Hindlimb muscle (tissue), 1 donor: ENCODE data around the gene S100A8. TPM values are rescaled to one million over a fixed set of nuclear protein-coding genes. Genes with fewer than 3 reads are reported as not detected.
"Not testable (repeated sequence)": the region's sequence is repeated elsewhere in the genome, so short reads cannot be mapped to it uniquely, and the experiment has no call there.

Experiments used
- DNase-seq: peaks from one replicate; pipeline ENCODE4 v3.0.0-alpha.2; 2013
- polyA plus RNA-seq: library from polyadenylated mRNA; unstranded; fragments of 120-200 nt; gene quantifications from one replicate; pipeline ENCODE4 v1.2.1, GENCODE V29; 2013; ENCODE audit not compliant: insufficient read length

Gene S100A8
- polyA plus RNA-seq, 1 donor = 12.5 TPM

DNA sequence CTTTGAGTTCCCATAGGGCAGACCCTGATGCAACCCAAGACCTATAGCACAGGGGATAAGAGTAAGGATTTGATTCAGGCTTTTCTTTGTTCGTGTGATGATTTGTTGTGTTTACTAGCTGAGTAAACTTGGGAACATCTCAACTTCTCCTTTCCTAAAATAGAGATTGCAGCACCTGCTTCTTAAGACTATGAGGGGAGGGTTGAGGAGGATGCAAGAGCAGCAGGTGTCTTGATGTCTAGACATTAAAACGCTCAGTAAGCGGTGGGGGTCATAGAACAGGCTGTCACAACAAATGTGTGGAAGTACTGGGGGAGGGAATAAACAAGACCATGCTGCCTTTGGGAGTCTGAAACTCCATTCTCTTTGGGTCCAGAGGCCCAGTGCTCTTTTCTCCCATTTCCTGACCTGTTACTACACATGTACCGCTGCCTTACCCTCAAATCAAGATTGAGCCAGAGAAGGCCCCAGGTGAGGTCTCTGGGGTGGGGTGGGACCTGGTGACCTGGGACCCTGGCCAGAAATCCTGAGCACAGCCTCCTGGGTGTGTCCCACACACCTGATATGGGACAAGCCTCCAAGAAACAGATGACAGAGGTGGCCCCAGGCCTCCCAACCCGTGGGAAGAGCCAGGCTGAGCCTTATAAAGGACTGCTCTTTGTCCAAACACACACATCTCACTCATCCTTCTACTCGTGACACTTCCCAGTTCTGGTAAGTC is 25.1 kb upstream of the S100A8 start, which contains the start of gene S100A7A:
TSS of gene S100A7A (plus strand) at position 671 of the 721 bp plus-strand sequence. CDS start 1,563 bp downstream, outside the sequence.
- no peak for DNase-seq

- DNase-seq = not testable (repeated sequence)
Observed at GRCh38 chr1:153413961-153414360, 23.1 kb upstream of the S100A8 start.

GRCh38 chr1:153407274-153407673 is 16.4 kb upstream of the S100A8 start:
- not testable (repeated sequence) for DNase-seq

- not testable (repeated sequence) for DNase-seq
Observed at GRCh38 chr1:153405825-153406599, 15.1 kb upstream of the S100A8 start.

DNA sequence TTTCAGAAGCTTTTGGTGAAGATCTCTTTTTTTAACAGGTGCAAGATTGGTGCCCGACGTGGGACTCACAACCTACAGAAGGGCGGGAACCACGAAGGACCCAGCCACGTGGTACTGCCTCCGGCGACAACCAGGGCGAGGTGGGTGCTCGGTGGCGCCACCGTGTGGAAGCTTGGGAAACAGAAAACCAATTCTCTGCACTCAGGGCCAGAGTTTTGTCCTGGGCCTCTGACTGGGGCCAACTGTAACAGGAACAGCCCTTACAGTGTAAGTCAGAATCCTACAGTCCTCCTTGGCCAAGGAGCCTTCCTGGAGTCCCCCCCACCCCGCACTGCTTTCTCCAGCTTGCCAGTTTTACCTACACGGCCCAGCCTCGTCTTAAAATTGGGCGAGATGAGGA is 13.9 kb upstream of the S100A8 start:
- DNase-seq = no peak

GRCh38 chr1:153404086-153404635 is 13.3 kb upstream of the S100A8 start:
- no peak for DNase-seq

GRCh38 chr1:153403421-153404085 is 12.7 kb upstream of the S100A8 start:
- DNase-seq = no peak

- DNase-seq = no peak
Observed at GRCh38 chr1:153402226-153402625, 11.4 kb upstream of the S100A8 start.

GRCh38 chr1:153401461-153401860 is 10.6 kb upstream of the S100A8 start:
- no peak for DNase-seq

GRCh38 chr1:153400244-153400643 is 9.4 kb upstream of the S100A8 start:
- no peak for DNase-seq

- DNase-seq = no peak
Observed at GRCh38 chr1:153399401-153400055, 8.7 kb upstream of the S100A8 start.

GRCh38 chr1:153397924-153398651 is 7.2 kb upstream of the S100A8 start:
- no peak for DNase-seq

DNA sequence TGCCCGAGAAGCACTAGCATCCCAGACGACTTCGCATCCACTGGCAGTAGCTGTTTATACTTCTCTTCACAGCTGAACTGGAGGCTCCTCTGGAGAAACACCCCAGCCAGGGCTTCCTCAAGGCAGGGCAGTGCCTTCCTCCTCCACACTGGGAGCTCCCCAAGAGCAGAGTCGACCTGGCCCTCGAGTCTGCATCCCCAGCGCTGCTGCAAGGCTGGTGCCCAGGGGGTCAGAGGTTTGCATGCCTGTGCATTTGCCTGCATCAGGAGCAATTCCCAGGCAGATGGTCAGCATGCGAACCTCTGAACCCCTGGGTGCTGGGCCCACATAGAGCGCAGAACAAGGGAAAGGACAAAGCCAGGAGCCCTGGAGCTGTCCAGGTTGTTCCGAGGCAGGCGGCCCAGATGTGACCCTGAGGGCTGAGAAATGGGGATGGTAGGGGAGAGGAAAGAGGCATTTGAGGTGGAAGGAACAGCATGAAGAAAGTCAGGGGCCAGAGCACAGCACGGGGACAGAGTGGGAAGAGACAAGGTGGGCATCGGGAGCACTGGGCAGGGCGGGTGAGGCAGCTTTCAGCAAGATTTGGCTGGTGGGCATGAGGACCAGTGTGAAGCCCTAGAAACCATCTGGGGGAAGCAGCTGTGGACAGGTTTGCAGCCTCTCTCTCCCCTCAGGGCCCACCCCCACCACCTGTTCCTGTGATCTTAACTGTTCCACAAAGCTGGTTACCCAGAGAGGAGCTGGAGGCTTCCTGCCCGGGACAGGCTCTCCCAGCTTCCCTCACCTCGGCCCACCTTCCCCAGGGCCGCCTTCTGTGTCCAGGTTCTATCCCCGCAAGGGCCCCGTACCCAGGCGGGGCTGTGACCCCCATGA is 6.4 kb upstream of the S100A8 start:
- no peak for DNase-seq

DNA sequence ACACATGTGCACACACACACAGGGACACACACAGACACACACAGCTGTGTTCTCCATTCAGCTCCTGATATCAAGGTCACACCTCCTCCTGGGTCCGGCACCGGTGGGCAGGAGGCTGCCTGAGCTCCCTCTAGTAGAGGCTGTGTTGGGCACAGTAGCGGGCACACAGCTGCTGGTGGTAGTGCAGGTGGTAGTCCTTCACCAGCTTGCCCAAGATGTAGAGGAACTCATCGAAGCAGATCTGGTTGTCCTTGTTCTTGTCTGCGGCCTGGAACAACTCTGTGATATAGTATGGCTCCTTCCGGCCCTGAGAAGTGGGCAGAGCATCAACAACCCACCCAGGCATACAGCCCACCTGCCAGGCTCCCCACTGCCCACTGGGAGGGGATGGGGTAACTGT is 5.6 kb upstream of the S100A8 start:
- DNase-seq = no peak

GRCh38 chr1:153395776-153396175 is 4.9 kb upstream of the S100A8 start:
- DNase-seq = no peak

DNA sequence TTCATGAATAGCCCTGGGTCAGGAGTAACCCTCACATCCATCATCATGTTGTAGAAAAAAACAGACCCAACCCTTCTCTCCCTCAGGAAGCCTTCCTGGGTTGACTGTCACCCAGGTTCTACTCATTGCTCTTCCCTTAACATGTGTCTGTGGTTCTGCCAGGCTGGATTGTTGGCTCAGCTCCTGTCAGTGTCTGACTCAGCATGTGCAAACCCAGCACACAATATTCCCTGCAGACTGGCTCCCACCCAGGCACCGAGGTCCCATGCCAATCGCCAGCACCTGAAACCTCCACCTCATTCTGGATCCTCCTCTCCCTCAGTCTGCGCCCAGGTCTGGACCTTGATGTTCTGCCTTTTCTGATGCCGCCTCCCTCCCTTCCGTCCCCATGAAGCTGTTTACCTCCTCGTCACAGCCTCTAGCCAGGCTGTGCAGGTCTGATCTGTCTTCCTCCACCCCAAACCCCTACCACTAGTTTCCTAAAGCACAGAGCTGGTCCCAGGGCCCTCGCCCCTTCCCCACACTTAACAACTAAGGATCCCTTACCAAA is 4.3 kb upstream of the S100A8 start:
- DNase-seq = no peak

GRCh38 chr1:153394391-153394790 is 3.5 kb upstream of the S100A8 start:
- no peak for DNase-seq

- DNase-seq = no peak
Observed at GRCh38 chr1:153393926-153394325, 3.1 kb upstream of the S100A8 start.

- no peak for DNase-seq
Observed at GRCh38 chr1:153392822-153393221, 1.9 kb upstream of the S100A8 start.

DNA sequence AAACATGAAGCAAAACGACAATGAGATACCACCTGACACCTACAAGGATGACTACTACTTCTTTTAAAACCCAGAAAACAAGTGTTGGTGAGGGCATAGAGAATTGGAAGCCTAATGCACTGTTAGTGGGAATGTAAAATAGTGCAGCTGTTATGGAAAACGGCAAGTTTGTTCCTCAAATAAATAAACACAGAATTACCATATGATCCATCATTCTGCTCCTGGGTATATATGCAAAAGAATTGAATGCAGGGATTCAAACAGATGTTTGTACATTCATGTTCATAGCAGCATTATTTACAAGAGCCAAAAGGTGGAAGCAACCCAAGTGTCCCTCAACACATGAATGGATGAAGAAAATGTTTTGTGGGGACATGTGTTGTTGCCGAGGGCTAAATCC is 1.4 kb upstream of the S100A8 start:
- DNase-seq = no peak
